Dedifferentiated amniotic fluid mesenchymal stem cell (primary cell): ENCODE results near the gene PNP.

Source experiments
- DNase-seq: peaks from one replicate; pipeline ENCODE4 v3.0.0-alpha.2; 2016; ENCODE audit errors: extremely low spot score

Gene PNP

DNA sequence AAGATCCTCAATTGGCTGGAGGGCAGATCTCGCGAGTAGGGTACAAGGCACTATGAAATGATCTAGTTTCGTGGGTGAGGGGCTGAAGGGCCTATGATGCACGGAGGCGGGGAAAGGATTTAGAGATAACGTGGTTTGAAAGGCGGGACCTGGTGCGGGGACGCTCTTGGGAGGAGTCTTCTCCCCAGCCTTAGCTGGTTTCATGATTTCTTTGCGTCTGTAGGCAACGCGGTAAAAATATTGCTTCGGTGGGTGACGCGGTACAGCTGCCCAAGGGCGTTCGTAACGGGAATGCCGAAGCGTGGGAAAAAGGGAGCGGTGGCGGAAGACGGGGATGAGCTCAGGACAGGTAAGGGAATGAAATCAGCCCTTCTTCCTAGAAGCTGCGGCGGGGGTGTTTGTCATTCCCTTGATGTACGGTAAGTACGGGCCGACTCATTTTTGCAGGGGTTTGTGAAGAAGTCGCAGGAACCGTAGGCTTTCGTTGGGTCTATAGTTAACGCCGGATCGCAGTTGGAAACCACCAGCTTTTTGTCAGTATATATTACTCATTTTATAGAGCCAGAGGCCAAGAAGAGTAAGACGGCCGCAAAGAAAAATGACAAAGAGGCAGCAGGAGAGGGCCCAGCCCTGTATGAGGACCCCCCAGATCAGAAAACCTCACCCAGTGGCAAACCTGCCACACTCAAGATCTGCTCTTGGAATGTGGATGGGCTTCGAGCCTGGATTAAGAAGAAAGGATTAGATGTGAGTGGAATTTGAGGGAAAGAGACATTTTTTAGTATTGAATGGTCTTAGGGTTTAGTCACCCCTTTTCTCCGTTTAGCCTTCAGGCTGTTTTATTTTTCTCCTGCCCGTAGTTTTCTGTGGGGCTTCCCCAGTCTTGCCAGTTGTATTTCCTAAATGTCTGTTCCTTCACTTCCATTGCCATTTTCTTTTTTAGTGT lies 13.6 kb upstream of the PNP start:
- DNase-seq = peak; percentile 75

DNA sequence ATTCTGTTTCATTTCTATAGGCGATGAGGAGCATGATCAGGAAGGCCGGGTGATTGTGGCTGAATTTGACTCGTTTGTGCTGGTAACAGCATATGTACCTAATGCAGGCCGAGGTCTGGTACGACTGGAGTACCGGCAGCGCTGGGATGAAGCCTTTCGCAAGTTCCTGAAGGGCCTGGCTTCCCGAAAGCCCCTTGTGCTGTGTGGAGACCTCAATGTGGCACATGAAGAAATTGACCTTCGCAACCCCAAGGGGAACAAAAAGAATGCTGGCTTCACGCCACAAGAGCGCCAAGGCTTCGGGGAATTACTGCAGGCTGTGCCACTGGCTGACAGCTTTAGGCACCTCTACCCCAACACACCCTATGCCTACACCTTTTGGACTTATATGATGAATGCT lies 12.2 kb upstream of the PNP start:
- no peak for DNase-seq

DNA sequence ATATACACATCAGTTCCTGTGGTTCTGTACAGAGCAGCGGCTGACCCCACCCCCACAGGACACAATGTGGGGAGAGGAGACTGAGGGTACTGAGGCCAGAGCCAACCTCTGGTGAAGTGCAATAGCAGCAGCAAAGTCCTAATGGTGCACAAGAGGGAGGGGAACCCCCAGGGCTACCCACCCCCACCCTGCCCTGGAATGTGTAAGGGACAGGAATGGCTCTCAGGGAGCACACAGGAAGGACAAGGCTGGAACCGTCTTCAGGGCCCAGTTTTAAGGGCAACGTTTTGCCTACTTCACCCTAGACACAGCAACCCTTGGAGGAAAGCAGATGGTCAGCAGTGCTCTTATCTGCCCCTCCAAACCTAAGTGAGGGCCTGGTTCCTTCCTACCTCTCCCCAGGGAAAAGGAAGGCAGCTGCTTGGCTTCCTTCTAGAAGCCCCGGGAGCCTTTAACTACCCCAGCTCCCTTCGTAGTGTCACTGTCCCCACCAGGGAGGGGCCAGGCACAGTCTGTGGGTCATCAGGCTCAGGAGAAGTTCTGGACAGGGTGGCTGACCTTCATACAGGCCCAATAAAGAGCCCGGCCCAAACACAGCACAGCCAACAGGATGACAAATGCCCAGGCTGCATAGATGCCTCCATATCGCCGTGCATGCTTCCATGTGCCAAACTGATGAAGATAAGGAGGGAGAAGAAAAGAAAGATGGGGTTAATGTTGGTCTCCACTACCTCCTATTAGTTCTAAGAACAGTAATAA lies 11.0 kb upstream of the PNP start:
- DNase-seq = no peak

DNA sequence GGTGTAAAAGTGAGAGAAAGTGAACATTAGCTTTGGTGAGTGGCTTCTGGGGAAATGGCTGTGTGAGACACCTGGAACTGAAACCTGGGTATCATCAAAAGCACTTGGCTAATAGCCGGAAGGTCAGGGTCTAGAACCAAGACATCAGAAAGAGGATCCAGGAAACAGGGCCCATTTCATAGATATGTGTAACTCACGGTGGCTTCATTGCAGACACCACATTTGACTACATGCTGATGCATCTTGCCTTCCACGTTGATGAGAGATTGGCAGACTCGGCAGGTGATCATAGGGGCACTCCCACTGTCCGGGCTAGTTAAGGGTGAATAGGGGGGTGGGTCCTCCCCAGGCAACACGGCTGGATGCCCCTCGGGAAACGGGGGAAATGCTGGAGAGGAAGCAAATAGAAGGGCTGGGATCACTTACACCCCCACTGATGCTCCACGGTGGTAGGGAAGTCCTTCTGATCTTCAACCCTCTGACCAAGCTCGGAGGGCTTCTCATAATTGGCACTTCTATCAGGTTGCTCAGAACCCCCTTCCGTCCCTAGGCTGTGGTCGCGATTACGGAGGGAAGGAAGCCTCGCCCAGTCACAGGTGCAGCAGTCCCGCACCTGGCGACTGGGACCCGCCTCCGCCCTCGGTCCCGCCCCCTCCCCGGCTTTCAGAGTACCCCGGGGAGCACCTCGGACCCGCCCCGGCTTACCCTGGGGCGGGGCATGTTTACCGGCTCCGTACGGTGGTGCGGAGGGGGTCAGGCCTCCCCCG lies 8.6 kb upstream of the PNP start:
- DNase-seq = no peak

- peak; percentile 100 for DNase-seq
Observed at GRCh38 chr14:20461225-20462141, 7.7 kb upstream of the PNP start, which contains the start of gene PIP4P1. Gene PIP4P1 (minus strand): TSS chr14:20461434. CDS start chr14:20461325, 109 bp downstream.

DNA sequence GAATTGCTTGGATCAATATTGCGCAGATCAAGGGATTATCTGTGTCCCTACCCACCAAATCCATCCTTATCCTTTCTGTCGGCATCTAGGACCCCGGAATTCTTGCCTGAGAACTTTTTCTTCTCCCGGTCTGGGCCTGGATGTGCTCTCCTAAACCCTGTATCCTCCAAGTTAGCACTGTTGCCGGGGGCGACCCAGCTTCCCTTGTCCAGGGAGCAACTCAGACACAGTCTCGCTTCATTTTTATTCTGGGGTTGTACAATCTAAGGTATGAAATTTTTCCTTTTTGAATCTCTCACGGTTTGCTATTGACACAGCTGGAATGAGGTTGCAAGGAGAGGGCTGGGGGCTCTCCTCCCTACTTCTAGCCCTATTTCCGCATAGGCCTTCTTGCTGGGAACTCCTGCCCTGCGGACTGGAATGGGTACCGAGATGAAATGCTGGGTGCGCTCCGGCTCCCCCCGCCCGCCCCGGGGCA lies 403 bp upstream of the PNP start:
- peak; percentile 15 for DNase-seq

- DNase-seq = peak; percentile 54
Observed at GRCh38 chr14:20469890-20470602, 840 bp downstream of the PNP start.

GRCh38 chr14:20470603-20470901 lies 1.3 kb downstream of the PNP start:
- no peak for DNase-seq

DNA sequence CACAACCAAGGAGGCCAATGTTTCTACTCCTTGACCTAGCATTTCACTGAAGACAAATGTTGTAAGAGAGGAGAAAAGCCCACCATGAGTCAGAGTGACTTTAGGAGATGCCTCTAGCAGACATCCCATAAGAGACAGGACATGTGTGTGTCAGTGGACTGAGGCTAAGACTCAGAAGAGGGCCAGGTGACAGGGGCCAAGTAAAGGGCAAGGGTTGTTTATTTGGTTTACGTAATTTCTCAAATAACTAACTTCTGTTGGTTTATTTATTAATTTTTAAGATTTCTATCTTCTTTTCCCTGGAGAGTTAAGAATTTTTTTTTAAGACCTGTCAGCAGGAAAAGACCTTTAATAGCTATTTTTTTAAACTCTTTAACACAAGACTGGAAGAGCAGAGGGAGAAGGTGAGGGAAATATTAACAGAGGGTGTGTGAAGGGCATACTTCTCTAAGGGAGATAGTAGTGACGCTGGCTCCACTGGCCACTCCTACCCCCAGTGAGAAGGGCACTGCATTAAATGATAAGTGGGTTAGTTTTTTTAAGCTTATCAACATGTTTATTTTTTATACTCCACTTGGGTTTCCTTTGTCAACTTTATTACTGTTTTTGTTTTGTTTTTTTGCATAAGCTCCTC lies 3.4 kb downstream of the PNP start:
- no peak for DNase-seq

DNA sequence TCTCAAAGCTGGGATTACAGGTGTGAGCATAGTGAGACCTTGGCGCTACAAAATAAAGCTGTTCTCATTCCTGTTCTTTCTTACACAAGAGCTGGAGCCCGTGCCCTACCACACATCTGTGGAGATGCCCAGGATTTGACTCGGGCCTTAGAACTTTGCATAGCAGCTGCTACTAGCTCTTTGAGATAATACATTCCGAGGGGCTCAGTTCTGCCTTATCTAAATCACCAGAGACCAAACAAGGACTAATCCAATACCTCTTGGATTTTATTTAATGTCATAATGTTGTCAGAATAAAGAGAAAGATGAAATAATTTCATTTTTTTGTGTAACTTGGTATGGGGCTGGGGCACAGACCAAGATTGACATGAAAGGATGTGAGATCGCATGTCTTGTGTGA lies 7.6 kb downstream of the PNP start:
- DNase-seq = no peak

GRCh38 chr14:20477211-20477876 lies 8.1 kb downstream of the PNP start:
- DNase-seq = peak; percentile 43

GRCh38 chr14:20478894-20479293 lies 9.7 kb downstream of the PNP start:
- no peak for DNase-seq

DNA sequence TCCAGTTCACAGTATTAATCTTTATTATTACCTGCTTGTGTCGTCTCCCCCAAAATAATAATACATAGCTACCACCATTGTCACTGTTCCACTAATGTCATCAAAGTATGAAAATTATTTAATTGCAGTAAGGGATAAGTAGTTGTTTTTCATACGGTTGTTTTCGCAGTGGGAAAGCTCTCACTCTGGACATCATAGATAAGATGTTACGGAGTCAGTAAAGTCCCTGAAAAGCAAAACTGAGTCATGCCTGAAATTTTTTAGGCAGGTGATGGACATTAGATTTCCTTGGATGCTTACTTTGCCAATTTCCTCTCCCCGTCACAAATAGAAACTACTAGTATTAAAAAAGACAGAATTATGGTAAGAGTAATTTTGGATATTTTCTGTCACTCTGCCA lies 13.2 kb downstream of the PNP start:
- no peak for DNase-seq

- DNase-seq = no peak
Observed at GRCh38 chr14:20485900-20486299, 16.7 kb downstream of the PNP start.

GRCh38 chr14:20486684-20487395 lies 17.6 kb downstream of the PNP start:
- no peak for DNase-seq

DNA sequence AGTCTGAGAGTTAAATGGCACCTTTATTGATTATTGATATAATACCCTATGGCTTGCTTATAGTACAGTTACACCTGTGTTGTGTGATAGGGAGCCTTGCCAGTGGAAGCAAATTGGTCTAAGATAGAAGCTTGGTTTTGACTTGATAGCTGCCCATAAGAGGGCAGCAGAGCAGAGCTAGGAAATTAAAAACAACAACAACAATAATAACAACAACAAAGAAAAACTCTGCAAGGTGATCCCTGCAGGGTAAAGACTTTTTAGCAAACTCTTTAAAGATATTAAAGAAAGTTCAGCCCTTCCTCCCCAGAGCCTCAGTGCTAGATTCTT lies 18.2 kb downstream of the PNP start:
- DNase-seq = no peak

GRCh38 chr14:20489093-20489994 lies 20.1 kb downstream of the PNP start:
- no peak for DNase-seq

- no peak for DNase-seq
Observed at GRCh38 chr14:20490563-20490962, 21.4 kb downstream of the PNP start.
